GM13976 (cell line): Measurements from ENCODE around the gene SENP2.
"Not testable (repeated sequence)": the region's sequence is repeated elsewhere in the genome, so short reads cannot be mapped to it uniquely, and the experiment has no call there.

Experiments used
- DNase-seq: peaks from one replicate; pipeline ENCODE4 v3.0.0; 2012; ENCODE audit warnings: low spot score
- CTCF ChIP-seq: IDR thresholded peaks from 2 replicates; pipeline ENCODE4 v1.5.1; 2012; ENCODE audit warnings: borderline replicate concordance, mild to moderate bottlenecking; ENCODE audit not compliant: insufficient read depth; ENCODE audit errors: extremely low read depth, missing control alignments, control extremely low read depth
- in situ Hi-C: fragments of 300-500 bp; cut with MboI; formaldehyde crosslinking; loops from one replicate; pipeline ENCODE4 v1.12.0; 2022; ENCODE audit warnings: low sequenced_read_pairs, mixed read lengths, inconsistent platforms; ENCODE audit not compliant: unreplicated experiment

The SENP2 gene

GRCh38 chr3:185657691-185658503, 71.8 kb downstream of the SENP2 start:
- in situ Hi-C loops = no loop called here
- no peak for TF ChIP-seq CTCF
- no peak for DNase-seq

GRCh38 chr3:185658504-185658912, 72.4 kb downstream of the SENP2 start:
- no peak for DNase-seq
- no peak for TF ChIP-seq CTCF
- in situ Hi-C loops = no loop called here

- no peak for DNase-seq
- in situ Hi-C loops = no loop called here
- no peak for TF ChIP-seq CTCF
Observed at GRCh38 chr3:185658943-185659342, 72.8 kb downstream of the SENP2 start.

GRCh38 chr3:185659942-185660921, 74.1 kb downstream of the SENP2 start:
- in situ Hi-C loops = no loop called here
- DNase-seq = peak; percentile 83
- TF ChIP-seq CTCF = peak; percentile 95

- in situ Hi-C loops, DNase-seq: not testable (repeated sequence)
Observed at GRCh38 chr3:185661296-185661695, 75.2 kb downstream of the SENP2 start.

- in situ Hi-C loops = no loop called here
- no peak for DNase-seq
- no peak for TF ChIP-seq CTCF
Observed at GRCh38 chr3:185661772-185662171, 75.7 kb downstream of the SENP2 start.

GRCh38 chr3:185663929-185664328, 77.8 kb downstream of the SENP2 start:
- TF ChIP-seq CTCF = no peak
- in situ Hi-C loops = no loop called here
- no peak for DNase-seq
